Cardiac ventricle fibroblast (primary cell): Measurements from ENCODE around the gene KLHL17. TPM values are rescaled to one million over a fixed set of nuclear protein-coding genes. Genes with fewer than 3 reads are reported as not detected.

ENCODE experiments used
- total RNA-seq: library from RNA; depleted of rRNA; stranded (reverse); fragments of >200 nt; gene quantifications from 2 replicates; pipeline ENCODE4 v1.2.3, GENCODE V29; 2015

Gene KLHL17
- 4.4 and 4.5 TPM in 2 replicates for total RNA-seq

DNA sequence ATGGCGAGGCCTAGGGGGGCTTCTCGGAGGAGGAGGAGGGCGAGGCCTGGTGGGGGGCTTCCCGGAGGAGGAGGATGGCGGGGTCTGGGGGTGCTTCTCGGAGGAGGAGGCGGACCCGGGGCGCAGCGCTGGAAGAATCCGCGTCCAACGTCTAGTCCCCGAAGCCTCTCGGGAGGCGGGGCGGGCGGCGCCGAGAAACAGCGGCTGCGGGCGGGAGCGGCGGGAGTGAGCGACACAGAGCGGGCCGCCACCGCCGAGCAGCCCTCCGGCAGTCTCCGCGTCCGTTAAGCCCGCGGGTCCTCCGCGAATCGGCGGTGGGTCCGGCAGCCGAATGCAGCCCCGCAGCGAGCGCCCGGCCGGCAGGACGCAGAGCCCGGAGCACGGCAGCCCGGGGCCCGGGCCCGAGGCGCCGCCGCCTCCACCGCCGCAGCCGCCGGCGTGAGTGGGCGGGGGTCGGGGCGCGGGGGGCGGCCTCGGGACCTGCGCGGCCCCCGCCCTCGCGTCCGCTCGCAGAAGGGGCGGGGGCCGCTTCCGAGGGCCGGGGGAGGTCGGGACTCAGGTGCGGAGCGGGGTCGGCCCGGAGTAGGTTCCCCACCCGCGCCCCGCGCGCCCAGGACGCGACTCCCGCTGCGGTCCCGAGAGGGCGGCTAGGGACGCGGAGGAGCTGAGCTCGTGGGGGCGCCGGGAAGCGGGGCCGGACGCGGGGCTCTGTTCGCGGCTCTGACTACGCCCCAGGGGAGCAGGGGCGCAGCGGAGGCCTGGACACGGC, at the start of gene KLHL17:
Gene KLHL17, plus strand, starts transcription at position 222 of the 769 bp plus-strand sequence. Its CDS starts 110 bp downstream, at position 332.

GRCh38 chr1:923131-923990, 37.0 kb upstream of the KLHL17 start, which contains the start of gene SAMD11:
Gene SAMD11, plus strand, starts transcription at chr1:923923. Its CDS starts 509 bp downstream, at chr1:924432.

DNA sequence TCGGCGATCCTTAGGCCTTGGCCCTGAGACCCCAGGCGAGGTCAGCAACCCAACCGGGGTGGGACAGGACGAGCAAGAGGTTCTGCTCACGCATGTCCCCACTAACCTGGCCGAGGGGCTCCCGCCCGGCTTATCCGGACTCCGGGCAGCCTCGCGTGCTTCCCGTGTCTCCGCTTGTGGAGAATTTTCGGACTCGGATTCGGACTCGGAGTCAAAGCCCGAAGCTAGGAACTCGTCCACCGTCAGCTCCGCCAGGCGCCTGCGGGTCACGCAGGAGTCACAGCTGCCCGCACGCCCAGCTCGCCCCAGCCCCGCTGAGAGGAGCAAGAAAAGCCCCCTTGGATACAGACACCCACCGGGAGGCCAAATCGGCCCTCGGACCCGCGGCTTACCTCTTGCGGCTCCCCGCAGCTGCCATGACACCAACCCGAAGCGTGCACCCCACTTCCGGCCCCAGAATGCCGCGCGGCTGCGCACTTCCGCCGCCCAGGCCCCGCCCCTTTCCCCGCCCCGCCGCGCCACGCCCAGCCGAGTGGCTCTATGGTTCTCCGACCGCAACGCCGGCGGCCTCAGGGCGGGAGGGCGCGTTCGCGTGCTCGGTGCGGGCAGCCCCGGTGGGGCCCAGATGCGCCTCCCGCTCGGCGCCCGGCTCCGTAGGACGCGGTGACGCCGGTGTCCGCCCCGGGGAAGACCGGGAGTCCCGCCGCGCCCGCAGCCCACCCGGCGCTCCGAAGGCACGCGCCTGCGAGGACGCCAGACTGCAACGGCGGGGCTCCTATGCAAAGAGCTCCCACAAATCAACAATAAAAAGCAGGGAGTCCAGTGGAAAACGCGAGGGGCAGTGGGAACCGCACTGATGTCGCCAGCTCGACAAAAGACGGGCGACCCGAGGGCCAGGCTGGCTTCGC, 1.3 kb upstream of the KLHL17 start, which contains the start of gene NOC2L:
Gene NOC2L, minus strand, starts transcription at position 434 of the 908 bp plus-strand sequence. Its CDS starts 16 bp downstream, at position 418.

DNA sequence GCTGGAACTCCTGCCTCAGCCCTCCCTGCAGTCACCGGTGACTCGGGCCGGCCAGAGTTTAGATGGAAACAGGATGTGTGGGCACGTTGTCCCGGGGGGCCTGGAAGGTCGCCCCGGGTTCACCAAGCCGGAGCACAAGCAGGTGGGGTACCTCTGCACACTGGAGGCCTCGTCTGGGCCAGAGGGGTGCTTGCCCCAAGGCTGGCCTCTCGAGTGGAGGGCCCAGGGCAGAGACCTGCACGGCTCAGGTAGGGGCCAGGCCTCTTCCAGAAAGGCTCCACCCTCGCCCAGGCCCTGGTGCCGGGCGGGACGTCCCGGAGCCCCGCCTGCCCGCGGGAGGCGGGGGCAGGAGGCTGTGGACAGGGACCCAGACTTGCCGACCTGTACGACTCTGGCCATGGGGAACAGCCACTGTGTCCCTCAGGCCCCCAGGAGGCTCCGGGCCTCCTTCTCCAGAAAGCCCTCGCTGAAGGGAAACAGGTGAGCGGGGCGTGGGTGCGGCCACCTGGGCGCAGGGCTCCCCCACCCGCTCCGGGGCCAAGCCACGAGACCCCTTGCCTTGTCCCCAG, 5.8 kb downstream of the KLHL17 start, which contains the start of gene PLEKHN1:
Gene PLEKHN1, plus strand, starts transcription at position 348 of the 569 bp plus-strand sequence. Its CDS starts 50 bp downstream, at position 398.

DNA sequence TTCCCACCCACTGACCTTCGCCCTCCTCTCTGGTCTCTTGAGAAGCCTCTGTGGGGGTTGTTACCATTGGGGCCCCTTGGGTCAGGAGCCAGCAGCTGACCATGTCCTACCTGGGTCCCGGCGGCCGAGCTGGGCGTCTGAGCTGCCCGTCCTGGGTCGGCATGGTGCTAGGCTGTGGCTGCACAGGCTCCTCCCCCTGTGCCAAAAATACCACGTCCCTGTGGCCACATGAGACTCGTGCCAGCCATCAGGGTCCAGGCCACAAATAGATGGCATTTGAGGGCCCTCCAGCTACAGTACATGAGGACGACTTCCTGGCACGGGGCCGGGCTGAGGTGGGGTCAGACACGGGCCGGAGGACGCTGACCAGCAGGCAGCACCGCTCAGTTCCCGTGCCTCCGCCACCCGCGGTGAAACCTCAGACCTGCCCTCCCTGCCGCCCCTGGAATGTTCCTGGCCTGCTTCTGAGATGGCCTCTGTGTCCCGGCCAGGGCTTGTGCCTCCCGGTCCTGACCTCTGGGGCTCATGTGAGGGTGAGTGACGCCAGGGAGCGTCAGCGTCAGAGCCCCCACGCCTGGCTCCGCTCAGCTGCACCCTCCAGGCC, 21.7 kb downstream of the KLHL17 start, which contains the start of gene PERM1:
Gene PERM1, minus strand, starts transcription at position 139 of the 604 bp plus-strand sequence. CDS start 1,064 bp downstream, outside the sequence.

GRCh38 chr1:999725-1000356, 39.5 kb downstream of the KLHL17 start, which contains the start of gene HES4:
Gene HES4, minus strand, starts transcription at chr1:1000097. Its CDS starts 124 bp downstream, at chr1:999973.

DNA sequence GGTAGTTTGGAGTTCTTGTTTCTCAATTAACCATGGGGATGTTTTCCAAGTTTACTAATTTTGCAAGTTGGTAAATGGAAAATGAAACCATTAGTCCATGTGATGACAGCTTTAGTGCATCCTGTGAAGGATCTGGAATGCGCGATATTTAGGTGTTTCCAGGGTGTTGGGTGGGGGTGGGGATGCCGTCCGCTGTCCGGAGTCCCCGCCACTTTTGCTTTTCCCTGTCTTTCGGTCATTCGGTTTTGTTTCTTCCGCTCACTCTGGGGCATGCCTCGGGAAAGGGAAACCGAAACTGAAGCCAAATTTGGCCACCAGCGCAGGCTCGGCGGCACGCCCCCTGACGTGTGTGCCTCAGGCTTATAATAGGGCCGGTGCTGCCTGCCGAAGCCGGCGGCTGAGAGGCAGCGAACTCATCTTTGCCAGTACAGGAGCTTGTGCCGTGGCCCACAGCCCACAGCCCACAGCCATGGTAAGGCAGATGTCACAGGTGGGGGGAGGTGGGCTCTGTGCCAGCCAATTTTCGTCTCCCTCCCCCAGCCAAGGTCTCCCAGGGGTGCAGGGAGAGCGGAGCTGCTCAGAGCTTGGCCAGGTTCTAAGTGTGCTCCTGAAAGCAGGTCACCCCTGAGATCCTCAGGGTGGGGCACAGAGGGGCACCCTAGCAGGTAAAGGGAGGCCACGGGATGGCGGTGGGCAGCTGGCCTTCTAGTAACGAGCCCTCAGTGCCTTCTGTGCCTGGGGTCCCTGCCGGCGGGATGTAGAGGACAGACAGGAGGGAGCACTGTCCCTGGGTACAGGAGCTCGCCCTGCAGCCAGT, 52.9 kb downstream of the KLHL17 start, which contains the start of gene ISG15:
Gene ISG15, plus strand, starts transcription at position 393 of the 817 bp plus-strand sequence. Its CDS starts 77 bp downstream, at position 470.

Other genes starting within 250 kb of the KLHL17 start
- gene SAMD11, start 36.7 kb upstream of the KLHL17 start, total RNA-seq: 11.4 and 12.5 TPM in 2 replicates
- 36.6 and 46.5 TPM in 2 replicates for gene NOC2L, start 1.3 kb upstream of the KLHL17 start, total RNA-seq
- 0.24 and 0.50 TPM in 2 replicates for gene PLEKHN1, start 5.9 kb downstream of the KLHL17 start, total RNA-seq
- not detected in 2 replicates for gene PERM1, start 21.5 kb downstream of the KLHL17 start, total RNA-seq
- 4.9 and 6.0 TPM in 2 replicates for gene HES4, start 39.5 kb downstream of the KLHL17 start, total RNA-seq
- gene ISG15, start 52.9 kb downstream of the KLHL17 start, total RNA-seq: 44.0 and 76.6 TPM in 2 replicates
- gene AGRN, start 59.5 kb downstream of the KLHL17 start, total RNA-seq: 47.6 and 49.2 TPM in 2 replicates
- gene RNF223, start 113.7 kb downstream of the KLHL17 start, total RNA-seq: not detected in 2 replicates
- gene C1orf159, start 155.5 kb downstream of the KLHL17 start, total RNA-seq: 5.5 and 11.3 TPM in 2 replicates
- gene TTLL10, start 213.3 kb downstream of the KLHL17 start, total RNA-seq: not detected in 2 replicates
- gene TNFRSF18, start 246.0 kb downstream of the KLHL17 start, total RNA-seq: 4.1 TPM in 1 of 2 replicates, not detected in the other